HepG2 (cell line): Measurements from ENCODE around the gene LIN28A. TPM values are rescaled to one million over a fixed set of nuclear protein-coding genes. Genes with fewer than 3 reads are reported as not detected.
A peak's percentile ranks its signal among the peaks of the same experiment; 100 is the strongest.

Source experiments
- GATA4 ChIP-seq: sonication (generic); IDR thresholded peaks from 2 replicates; pipeline ENCODE4 v1.6.1; 2016; ENCODE audit warnings: antibody characterized with exemption, low read depth, borderline replicate concordance
- HNF4G ChIP-seq, 2 experiments: sonication (generic) in 1 of 2; formaldehyde crosslinking in 1 of 2; IDR thresholded peaks; 2 replicates each; pipeline versions ENCODE4 v1.4.0 to v1.6.1; 2011 to 2020; ENCODE audit warnings: borderline replicate concordance in 2 of 2, low read depth in 2 of 2, mild to moderate bottlenecking in 2 of 2, low read length in 1 of 2, missing genetic modification reagents in 1 of 2, moderate library complexity in 1 of 2
- PTBP1 ChIP-seq: fragments of 200-400 bp; formaldehyde crosslinking; IDR thresholded peaks from 2 replicates; pipeline ENCODE4 v1.6.1; 2018; ENCODE audit warnings: low read length, low read depth; ENCODE audit not compliant: poor library complexity, severe bottlenecking
- REST ChIP-seq, 2 experiments: IDR thresholded peaks; 2 replicates each; pipeline ENCODE4 v1.6.1; 2011 to 2012; ENCODE audit warnings: low read length in 2 of 2, borderline replicate concordance in 1 of 2, low read depth in 1 of 2, mild to moderate bottlenecking in 1 of 2, moderate library complexity in 1 of 2
- ZBTB40 ChIP-seq, 2 experiments: fragments of 450-650 bp in 1 of 2; sonication (generic) in 1 of 2; formaldehyde crosslinking in 1 of 2; IDR thresholded peaks; 2 replicates each; pipeline versions ENCODE4 v1.6.1 to v1.8.0; 2016 to 2022; ENCODE audit warnings: antibody characterized with exemption in 1 of 2, mild to moderate bottlenecking in 1 of 2, missing genetic modification reagents in 1 of 2
- ZNF839 ChIP-seq: sonication (generic); formaldehyde crosslinking; IDR thresholded peaks from 2 replicates; pipeline ENCODE4 v1.4.0; 2020; ENCODE audit warnings: missing genetic modification reagents, mild to moderate bottlenecking, borderline replicate concordance
- polyA plus RNA-seq, 8 experiments: library from polyadenylated mRNA; depleted of rRNA in 3 of 8; stranded (reverse) in 7 of 8; unstranded in 1 of 8; fragments of >200 nt; fragmentation: Illumina TruSeq in 4 of 8; extraction: Trizol in 4 of 8; gene quantifications; 2 replicates each; pipeline versions ENCODE4 v1.2.1 to v1.2.3, GENCODE V29; 2011 to 2016; ENCODE audit warnings: low read depth in 4 of 8, missing spikeins in 1 of 8, mixed read lengths in 1 of 8; ENCODE audit not compliant: insufficient read depth in 1 of 8
- total RNA-seq, 5 experiments: library from RNA; depleted of rRNA; stranded (reverse); fragments of >200 nt; fragmentation: Illumina TruSeq; extraction: Trizol; gene quantifications; 2 replicates each; pipeline ENCODE4 v1.2.3, GENCODE V29; 2016; ENCODE audit warnings: low read depth in 1 of 5
- TF ChIP-seq, protein P1 (sequence below): sonication (generic); formaldehyde crosslinking; IDR thresholded peaks from 2 replicates; pipeline ENCODE4 v1.8.1; 2022; ENCODE audit warnings: low read depth, mild to moderate bottlenecking, missing genetic modification reagents
- TF ChIP-seq, protein P2 (sequence below): sonication (generic); formaldehyde crosslinking; IDR thresholded peaks from 2 replicates; pipeline ENCODE4 v1.8.0; 2022; ENCODE audit warnings: missing genetic modification reagents, mild to moderate bottlenecking, inconsistent platforms, borderline replicate concordance

LIN28A gene
- total and polyA plus RNA-seq, 2 of the 13 experiments (the other 11 are each of a cell fraction or from before 2014, with no cell fraction given): not detected

- TF ChIP-seq PTBP1 (no peak), ZBTB40 (IDR thresholded peaks at IDR 0.05) (no peak), ZBTB40 (CRISPR knock-in tag; IDR thresholded peaks at IDR 0.05) (peak; percentile 83), REST (IDR thresholded peaks at IDR 0.05; ENCODE audit: borderline replicate concordance in 1 of 2, low read depth in 1 of 2, low read length in 2 of 2) (no peak; a peak in 1 of 4 replicates), ZNF839 (CRISPR knock-in tag) (peak; percentile 94), HNF4G (IDR thresholded peaks at IDR 0.05; ENCODE audit: borderline replicate concordance, low read depth, low read length) (no peak), HNF4G (CRISPR knock-in tag; IDR thresholded peaks at IDR 0.05; ENCODE audit: borderline replicate concordance, low read depth) (0 out of 2 replicates have a peak, but pooled peaks have one; percentile 41), GATA4 (no peak)
- TF ChIP-seq, protein P1, sequence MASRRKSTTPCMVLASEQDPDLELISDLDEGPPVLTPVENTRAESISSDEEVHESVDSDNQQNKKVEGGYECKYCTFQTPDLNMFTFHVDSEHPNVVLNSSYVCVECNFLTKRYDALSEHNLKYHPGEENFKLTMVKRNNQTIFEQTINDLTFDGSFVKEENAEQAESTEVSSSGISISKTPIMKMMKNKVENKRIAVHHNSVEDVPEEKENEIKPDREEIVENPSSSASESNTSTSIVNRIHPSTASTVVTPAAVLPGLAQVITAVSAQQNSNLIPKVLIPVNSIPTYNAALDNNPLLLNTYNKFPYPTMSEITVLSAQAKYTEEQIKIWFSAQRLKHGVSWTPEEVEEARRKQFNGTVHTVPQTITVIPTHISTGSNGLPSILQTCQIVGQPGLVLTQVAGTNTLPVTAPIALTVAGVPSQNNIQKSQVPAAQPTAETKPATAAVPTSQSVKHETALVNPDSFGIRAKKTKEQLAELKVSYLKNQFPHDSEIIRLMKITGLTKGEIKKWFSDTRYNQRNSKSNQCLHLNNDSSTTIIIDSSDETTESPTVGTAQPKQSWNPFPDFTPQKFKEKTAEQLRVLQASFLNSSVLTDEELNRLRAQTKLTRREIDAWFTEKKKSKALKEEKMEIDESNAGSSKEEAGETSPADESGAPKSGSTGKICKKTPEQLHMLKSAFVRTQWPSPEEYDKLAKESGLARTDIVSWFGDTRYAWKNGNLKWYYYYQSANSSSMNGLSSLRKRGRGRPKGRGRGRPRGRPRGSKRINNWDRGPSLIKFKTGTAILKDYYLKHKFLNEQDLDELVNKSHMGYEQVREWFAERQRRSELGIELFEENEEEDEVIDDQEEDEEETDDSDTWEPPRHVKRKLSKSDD (CRISPR knock-in tag): peak; percentile 94
- TF ChIP-seq, protein P2, sequence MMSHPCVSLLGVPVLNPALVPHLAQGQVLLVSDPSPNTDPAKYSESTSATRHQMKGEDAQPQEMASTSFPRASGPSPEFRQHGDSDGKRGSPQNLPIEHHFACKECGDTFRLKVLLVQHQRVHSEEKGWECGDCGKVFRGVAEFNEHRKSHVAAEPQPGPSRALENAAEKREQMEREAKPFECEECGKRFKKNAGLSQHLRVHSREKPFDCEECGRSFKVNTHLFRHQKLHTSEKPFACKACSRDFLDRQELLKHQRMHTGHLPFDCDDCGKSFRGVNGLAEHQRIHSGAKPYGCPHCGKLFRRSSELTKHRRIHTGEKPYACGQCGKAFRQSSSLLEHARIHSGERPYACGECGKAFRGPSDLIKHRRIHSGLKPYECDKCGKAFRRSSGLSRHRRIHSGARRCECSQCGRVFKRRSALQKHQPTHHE (CRISPR knock-in tag): peak; percentile 91
Measured at GRCh38 chr1:26431979-26432695, 21.5 kb downstream of the LIN28A start, which contains the start of gene DHDDS (continued).
